Right cardiac atrium (tissue), 5 donors: Measurements from ENCODE around the gene MMD2. TPM values are rescaled to one million over a fixed set of nuclear protein-coding genes. Genes with fewer than 3 reads are reported as not detected.
A peak's percentile ranks its signal among the peaks of the same experiment; 100 is the strongest.
"Not testable (repeated sequence)": the region's sequence is repeated elsewhere in the genome, so short reads cannot be mapped to it uniquely, and the experiment has no call there.

Source experiments
- ATAC-seq, 2 donors: fragments of 200-7000 bp; cut with Tn5 transposase; one replicate each; pipeline versions ENCODE4 v1.8.0 to v1.9.1; 2020; ENCODE audit warnings: moderate library complexity in 2 of 2, mild to moderate bottlenecking in 1 of 2
- DNase-seq, 3 donors: peaks; one replicate each; pipeline ENCODE4 v3.0.0-alpha.2; 2020
- H3K27ac ChIP-seq: one replicate; pipeline ENCODE4 v1.5.1; 2013; ENCODE audit warnings: mild to moderate bottlenecking, low read length, control low read depth, moderate library complexity
- H3K27me3 ChIP-seq: one replicate; pipeline ENCODE4 v1.6.1; 2013; ENCODE audit not compliant: control insufficient read depth, insufficient read depth
- H3K4me1 ChIP-seq: one replicate; pipeline ENCODE4 v1.6.1; 2013; ENCODE audit warnings: low read length; ENCODE audit not compliant: control insufficient read depth, insufficient read depth
- H3K4me3 ChIP-seq: one replicate; pipeline ENCODE4 v1.5.1; 2013; ENCODE audit warnings: low read length, control low read depth
- H3K9me3 ChIP-seq: one replicate; pipeline ENCODE4 v1.6.1; 2013; ENCODE audit warnings: low read length; ENCODE audit not compliant: control insufficient read depth
- WGBS: extraction: QIAGEN DNeasy Blood & Tissue Kit; methylation state at CpG from one replicate; pipeline ENCODE4 v1.1.7; 2013; 5-methylcytosine and 5-hydroxymethylcytosine counted together
- intact Hi-C, 4 donors: fragments of 100-400 bp; cut with DNase I; formaldehyde crosslinking; loops; one replicate each; pipeline versions ENCODE4 v1.11.0 to v1.14.0; 2022 to 2023
- polyA plus RNA-seq: library from polyadenylated mRNA; stranded (reverse); fragments of 200-250 nt; gene quantifications from one replicate; pipeline ENCODE4 v1.2.3, GENCODE V29; 2013
- total RNA-seq, 4 donors: library from RNA; stranded (reverse); fragmentation: NEBNext Ultra II Directional; extraction: Animal tissue kit (Norgen Biotek cat#: 25700); gene quantifications; one replicate each; pipeline ENCODE4 v1.2.1, GENCODE V29; 2021
- donor health status: healthy with polysubstance abuse.
- donor health status: DM: no; HTN: yes; CAD: no.
- donor health status: DM: no; HTN: no; CAD: no.
- donor health status: DM: no; HTN: yes; CAD: no; lungs with severe emphysema.
- donor health status: DM: yes; HTN: yes; CAD: no.

The MMD2 gene
- total and polyA plus RNA-seq, 5 donors, result not detected

DNA sequence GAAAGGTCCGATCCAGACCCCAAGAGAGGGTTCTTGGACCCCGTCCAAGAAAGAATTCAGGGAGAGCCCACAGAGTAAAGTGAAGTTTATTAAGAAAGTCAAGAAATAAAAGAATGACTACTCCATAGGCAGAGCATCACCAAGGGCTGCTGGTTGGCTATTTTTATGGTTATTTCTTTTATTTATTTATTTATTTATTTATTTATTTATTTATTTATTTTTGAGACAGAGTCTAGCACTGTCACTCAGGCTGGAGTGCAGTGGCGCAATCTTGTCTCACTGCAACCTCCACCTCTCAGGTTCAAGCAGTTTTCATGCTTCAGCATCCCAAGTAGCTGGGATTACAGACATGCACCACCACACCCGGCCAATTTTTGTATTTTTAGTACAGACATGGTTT lies 65.8 kb downstream of the MMD2 start:
- H3K27me3 ChIP-seq, H3K9me3 ChIP-seq, intact Hi-C loops, H3K4me3 ChIP-seq, H3K27ac ChIP-seq, DNase-seq, H3K4me1 ChIP-seq, ATAC-seq: not testable (repeated sequence)
- 71% methylated on average over 4 of the region's 4 CpGs for WGBS

DNA sequence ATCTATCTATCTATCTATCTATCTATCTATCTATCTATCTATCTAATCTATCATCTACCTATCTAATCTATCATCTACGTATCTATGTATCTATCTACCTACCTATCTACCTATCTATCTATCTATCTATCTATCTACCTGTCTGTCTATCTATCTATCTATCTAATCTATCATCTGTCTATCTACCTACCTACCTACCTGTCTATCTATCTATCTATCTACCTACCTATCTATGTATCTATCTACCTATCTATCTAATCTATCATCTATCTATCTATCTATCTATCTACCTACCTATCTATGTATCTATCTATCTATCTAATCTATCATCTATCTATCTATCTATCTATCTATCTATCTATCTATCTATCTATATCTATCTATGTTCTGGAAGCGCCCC lies 67.5 kb downstream of the MMD2 start:
- DNase-seq, H3K4me1 ChIP-seq, H3K27me3 ChIP-seq, ATAC-seq, H3K27ac ChIP-seq, intact Hi-C loops, H3K4me3 ChIP-seq, H3K9me3 ChIP-seq: not testable (repeated sequence)
- WGBS, result 74% methylated on average over 2 of the region's 2 CpGs

DNA sequence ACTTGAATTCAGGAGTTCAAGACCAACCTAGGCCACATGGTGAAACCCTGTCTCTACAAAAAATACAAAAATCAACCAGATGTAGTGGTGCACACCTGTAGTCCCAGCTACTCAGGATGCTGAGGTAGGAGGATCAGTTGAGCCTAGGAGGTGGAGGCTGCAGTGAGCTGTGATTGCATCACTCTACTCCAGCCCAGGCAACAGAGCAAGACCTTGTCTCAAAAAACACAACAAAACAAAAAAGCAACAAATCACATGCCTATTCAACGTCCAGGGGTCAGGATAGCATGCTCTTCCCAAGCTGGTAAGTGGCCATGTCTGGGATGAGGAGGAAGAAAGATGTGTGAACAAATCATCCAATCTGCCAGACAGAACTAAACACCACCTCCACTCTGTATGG lies 69.3 kb downstream of the MMD2 start:
- Histone ChIP-seq H3K27me3 (no peaks in the 10 kb centered on the region), H3K27ac (no peak overlapping the region), H3K9me3 (no peaks in the 10 kb centered on the region), H3K4me3 (no peak overlapping the region), H3K4me1 (no peaks in the 10 kb centered on the region)
- intact Hi-C loops, result loop anchor here in 2 of 4 donors (5.0 to 10.0 kb wide), 3 partner anchors 55 to 95 kb away; no protein-coding TSS in a partner anchor
- no peak for DNase-seq
- no peak for ATAC-seq
- WGBS, result 63% methylated on average over 1 of the region's 1 CpG

DNA sequence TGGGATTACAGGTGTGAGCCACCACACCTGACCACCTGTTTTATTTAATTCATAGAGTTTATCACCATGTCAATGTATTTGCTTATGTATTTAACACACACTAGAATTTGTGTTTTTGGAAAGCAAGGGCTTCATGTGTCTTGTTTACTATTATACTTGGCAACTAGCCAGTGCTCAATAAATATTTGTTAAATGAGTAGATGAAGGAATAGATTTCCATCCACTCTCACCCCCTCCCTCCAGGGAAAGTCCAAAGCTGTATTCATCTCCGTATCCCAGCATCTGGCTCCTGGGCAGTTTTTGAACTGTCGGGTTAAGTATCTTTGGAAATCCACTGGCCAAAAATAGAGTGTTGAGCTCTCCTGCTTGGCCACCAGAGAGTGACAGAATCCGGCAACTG lies 70.8 kb downstream of the MMD2 start:
- no peak overlapping the region for H3K4me3 ChIP-seq
- ATAC-seq (no peak), DNase-seq (no peak)
- no peaks in the 10 kb centered on the region for H3K4me1 ChIP-seq
- 40% methylated on average over 3 of the region's 3 CpGs for WGBS
- intact Hi-C loops, result loop anchor here in 2 of 4 donors (5.0 to 10.0 kb wide), 3 partner anchors 53 to 93 kb away; no protein-coding TSS in a partner anchor
- no peaks in the 10 kb centered on the region for H3K9me3 ChIP-seq
- no peaks in the 10 kb centered on the region for H3K27me3 ChIP-seq
- no peak overlapping the region for H3K27ac ChIP-seq

DNA sequence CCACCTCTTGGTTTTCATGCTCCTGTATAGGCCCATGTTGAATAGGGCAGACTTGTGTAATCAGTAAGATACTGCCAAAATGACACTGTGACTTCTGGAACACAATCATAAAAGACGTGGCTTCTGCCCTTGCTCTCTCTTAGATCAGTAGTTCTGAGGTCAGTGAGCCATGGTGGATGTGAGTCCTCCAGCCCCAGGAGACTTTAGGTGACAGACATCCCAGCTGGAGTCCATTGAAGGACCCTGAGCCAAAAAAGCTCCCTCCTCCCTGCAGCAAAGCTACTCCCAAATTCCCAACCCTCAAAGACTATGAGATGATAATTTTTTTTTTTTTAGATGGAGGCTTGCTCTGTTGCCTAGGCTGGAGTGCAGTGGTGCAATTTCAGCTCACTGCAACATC lies 72.3 kb downstream of the MMD2 start:
- no peak for ATAC-seq
- no peak overlapping the region for H3K27ac ChIP-seq
- no peak overlapping the region for H3K4me3 ChIP-seq
- WGBS, result 46% methylated on average over 1 of the region's 1 CpG
- intact Hi-C loops, result loop anchor here in 2 of 4 donors (5.0 to 10.0 kb wide), 3 partner anchors 52 to 92 kb away; no protein-coding TSS in a partner anchor
- no peak for DNase-seq
- H3K27me3 ChIP-seq, result no peaks in the 10 kb centered on the region
- H3K9me3 ChIP-seq, result no peaks in the 10 kb centered on the region
- no peaks in the 10 kb centered on the region for H3K4me1 ChIP-seq

DNA sequence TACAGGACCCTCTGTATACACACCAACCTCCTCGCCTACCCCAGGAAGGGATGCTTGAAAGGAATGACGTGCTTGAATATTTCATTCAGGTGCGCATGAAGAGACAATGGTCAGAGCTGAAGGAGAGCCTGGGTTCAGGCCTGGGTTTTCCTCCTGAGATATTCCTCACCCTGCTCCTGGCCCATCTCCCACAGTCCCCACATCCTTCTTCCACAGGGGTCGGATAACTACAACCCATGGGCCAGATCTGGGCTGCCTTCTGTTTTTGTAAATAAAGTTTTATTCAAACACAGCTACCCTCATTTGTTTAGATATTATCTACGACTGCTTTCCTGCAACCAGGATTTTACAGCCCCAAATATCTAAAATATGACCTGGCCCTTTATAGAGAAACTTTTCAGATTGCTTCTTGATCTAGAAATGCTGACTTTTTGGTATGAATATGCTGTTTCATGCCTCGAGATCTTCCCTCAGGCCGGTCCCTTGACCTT lies 73.6 kb downstream of the MMD2 start:
- H3K27ac ChIP-seq, result no peak overlapping the region
- H3K4me1 ChIP-seq, result no peaks in the 10 kb centered on the region
- no peaks in the 10 kb centered on the region for H3K9me3 ChIP-seq
- no peaks in the 10 kb centered on the region for H3K27me3 ChIP-seq
- H3K4me3 ChIP-seq, result no peak overlapping the region
- no peak for DNase-seq
- intact Hi-C loops, result loop anchor here in 2 of 4 donors (5.0 to 10.0 kb wide), 3 partner anchors 51 to 91 kb away; no protein-coding TSS in a partner anchor
- ATAC-seq, result no peak
- WGBS, result 87% methylated on average over 7 of the region's 7 CpGs

DNA sequence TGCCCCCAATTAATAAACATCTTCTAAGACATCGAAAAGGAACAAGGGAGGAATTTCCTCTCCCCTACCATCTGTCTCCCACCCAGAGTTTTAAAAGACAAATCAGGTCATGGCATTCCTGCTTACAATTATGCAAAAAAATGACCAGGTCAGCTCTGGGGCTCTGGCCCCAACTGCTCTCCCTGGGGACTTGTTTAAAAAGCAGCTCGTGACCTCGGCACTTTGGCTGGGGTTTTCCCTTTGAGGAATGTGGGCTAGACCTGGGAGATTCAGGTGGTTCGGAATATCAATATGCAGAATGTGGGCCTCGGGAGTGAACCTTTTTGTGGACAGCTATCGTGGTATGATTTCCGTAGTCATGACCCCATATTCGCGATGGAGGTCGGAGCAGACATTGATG lies 74.8 kb downstream of the MMD2 start:
- Histone ChIP-seq H3K9me3 (no peaks in the 10 kb centered on the region), H3K27ac (no peak overlapping the region), H3K4me1 (no peaks in the 10 kb centered on the region), H3K4me3 (no peak overlapping the region), H3K27me3 (no peaks in the 10 kb centered on the region)
- DNase-seq (no peak), ATAC-seq (no peak)
- intact Hi-C loops, result loop anchor here in 3 of 4 donors (5.0 to 10.0 kb wide), 4 partner anchors 49 to 89 kb away; no protein-coding TSS in a partner anchor
- WGBS, result 78% methylated on average over 10 of the region's 10 CpGs

DNA sequence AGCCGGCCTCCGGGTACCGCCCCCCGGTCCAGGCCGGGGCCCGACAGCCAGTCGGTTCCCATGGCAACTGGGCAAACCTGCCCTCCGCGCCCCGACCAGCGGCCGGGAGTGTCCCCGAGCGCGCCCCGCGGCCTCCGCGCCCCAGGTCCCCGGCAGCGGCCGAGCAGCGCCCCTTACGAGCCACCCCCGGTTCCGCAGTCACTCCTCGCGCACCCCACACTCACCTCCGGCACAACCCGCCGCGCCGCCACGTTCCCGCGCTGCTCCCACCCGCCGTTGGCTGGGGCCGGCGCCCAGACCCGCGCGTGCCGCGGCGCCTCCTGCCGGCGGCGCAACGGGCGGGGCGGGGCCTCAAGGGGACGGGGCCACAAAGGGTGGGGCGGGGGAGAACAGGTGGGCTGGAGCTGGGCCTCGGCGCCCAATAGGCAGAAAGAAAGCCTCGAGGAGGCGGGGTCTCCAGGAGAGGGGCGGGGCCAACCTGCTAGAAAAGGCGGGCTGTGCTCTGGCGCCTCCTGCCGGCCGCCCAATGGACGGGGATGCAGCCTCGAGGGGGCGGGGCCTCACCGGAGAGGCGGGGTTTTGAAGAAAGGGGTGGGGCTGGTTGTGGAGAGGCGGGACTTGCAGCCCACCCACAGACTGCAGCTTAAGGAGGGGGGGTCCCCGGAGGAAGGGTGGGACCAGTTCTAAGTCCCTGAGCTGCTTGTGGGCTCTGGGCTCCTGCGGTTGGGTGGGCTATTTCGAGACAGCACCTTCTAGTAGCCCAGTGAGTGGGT lies 75.4 kb downstream of the MMD2 start, which contains the start of gene RADIL:
RADIL (minus strand) TSS at position 345 of the 773 bp plus-strand sequence. CDS start 5,577 bp downstream, outside the sequence.
- WGBS, result 3% methylated on average over 72 of the region's 72 CpGs
- ATAC-seq (peak; percentile 92 to 95), DNase-seq (peak; percentile 97 to 99 (median 99))
- intact Hi-C loops, result loop anchor here in 3 of 4 donors (5.0 to 10.0 kb wide), 4 partner anchors 49 to 89 kb away; no protein-coding TSS in a partner anchor
- H3K27me3 ChIP-seq, result no peaks in the 10 kb centered on the region
- H3K27ac ChIP-seq, result peak within 1 kb of the TSS; percentile 84
- H3K4me1 ChIP-seq, result no peaks in the 10 kb centered on the region
- peak within 1 kb of the TSS; percentile 82 for H3K4me3 ChIP-seq
- H3K9me3 ChIP-seq, result no peaks in the 10 kb centered on the region

DNA sequence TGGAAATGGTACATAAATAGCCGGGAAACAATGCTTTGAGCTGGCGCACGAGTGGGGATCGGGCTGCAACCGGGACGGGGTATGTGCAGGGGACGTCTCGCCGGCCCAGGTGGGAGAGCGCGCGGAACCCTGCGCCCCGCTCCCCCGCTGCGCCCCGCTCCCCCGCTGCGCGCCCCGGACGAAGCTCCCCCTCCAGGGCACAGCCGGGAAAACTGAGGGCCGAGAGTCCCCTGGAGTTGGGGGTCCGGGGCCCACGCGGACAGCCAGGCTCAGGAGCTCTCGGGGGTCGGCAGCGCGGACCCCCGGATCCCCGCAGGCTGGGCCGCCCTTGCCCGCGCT lies 76.0 kb downstream of the MMD2 start:
- DNase-seq, result peak in 1 of 3 donors; percentile 68
- Histone ChIP-seq H3K9me3 (no peaks in the 10 kb centered on the region), H3K27me3 (no peaks in the 10 kb centered on the region), H3K4me1 (no peaks in the 10 kb centered on the region), H3K4me3 (peak overlapping the region; percentile 82), H3K27ac (peak overlapping the region; percentile 84)
- intact Hi-C loops, result loop anchor here in 3 of 4 donors (5.0 to 10.0 kb wide), 4 partner anchors 48 to 88 kb away; no protein-coding TSS in a partner anchor
- under 1% methylated on average over 36 of the region's 36 CpGs for WGBS
- ATAC-seq, result no peak

DNA sequence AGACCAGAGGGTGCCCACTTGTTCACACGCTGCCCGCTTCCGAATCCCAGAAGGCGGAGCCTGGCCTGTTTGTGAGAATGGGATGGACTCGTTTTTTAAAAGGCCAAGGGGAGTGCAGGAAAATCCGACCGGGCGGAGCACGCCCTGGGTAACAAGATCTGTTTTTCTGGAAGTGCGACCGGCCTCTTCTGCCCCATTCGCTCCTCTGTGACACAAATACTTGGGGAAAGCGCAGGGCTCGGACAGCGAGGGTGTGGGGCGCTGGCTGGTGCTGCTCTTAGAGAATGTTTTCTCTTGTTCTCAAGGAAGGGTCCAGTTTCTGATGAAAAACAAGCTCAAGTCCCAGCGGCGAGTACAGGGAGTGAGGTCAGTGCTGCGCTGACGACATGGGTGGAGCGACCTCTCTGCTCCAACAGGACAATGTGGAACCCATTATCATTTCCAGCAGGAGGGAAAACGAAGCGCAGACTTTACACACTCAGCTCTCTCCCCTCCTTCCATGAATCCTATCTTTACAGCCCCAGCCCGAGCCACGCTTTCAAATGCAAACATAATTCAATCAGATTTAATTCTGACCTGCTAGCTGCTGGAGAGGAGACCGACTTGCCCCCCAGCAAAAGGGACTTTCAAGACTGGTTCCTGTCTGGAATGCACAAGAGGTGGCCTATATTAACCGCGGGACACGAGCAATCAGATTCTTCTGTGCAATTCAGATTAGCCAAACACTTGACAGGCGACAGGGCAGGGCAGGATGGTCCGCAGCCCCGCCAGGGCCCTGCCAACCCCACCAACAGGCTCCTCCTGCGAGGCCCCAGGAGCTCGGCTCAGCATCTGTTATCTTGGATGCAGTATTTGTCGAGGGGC lies 76.6 kb downstream of the MMD2 start:
- ATAC-seq, result peak; percentile 76 to 78
- no peaks in the 10 kb centered on the region for H3K27me3 ChIP-seq
- no peaks in the 10 kb centered on the region for H3K9me3 ChIP-seq
- peak overlapping the region; percentile 82 for H3K4me3 ChIP-seq
- peak overlapping the region; percentile 84 for H3K27ac ChIP-seq
- no peaks in the 10 kb centered on the region for H3K4me1 ChIP-seq
- 2% methylated on average over 35 of the region's 35 CpGs for WGBS
- peak; percentile 82 to 92 (median 88) for DNase-seq
- intact Hi-C loops, result loop anchor here in 3 of 4 donors (5.0 to 10.0 kb wide), 4 partner anchors 48 to 88 kb away; no protein-coding TSS in a partner anchor
